H1 (cell line): ENCODE results near the gene RAD51B. TPM values are rescaled to one million over a fixed set of nuclear protein-coding genes. Genes with fewer than 3 reads are reported as not detected.

Experiments
- CTCF ChIA-PET: fragments of 300-600 bp; sonication (Branson Sonifier 250); formaldehyde crosslinking; loops from one replicate; lab custom pipeline; 2021; ENCODE audit not compliant: partially characterized antibody; lab: Charles Lee
- POLR2A ChIA-PET: fragments of 300-600 bp; sonication (Branson Sonifier 250); formaldehyde crosslinking; loops from one replicate; lab custom pipeline; 2021; ENCODE audit warnings: inconsistent platforms; ENCODE audit not compliant: partially characterized antibody; lab: Charles Lee
- DNase-seq, 2 experiments: peaks; one replicate each; pipeline versions ENCODE4 v3.0.0 to v3.0.0-alpha.2; 2010 to 2022; ENCODE audit warnings: low spot score in 2 of 2, low read depth in 1 of 2, mixed read lengths in 1 of 2
- FAIRE-seq: peaks from 2 replicates; lab custom pipeline; 2011; peaks lifted over from hg19 to GRCh38; lab: Jason Lieb, UNC
- H2AFZ ChIP-seq: 2 replicates; pipeline ENCODE4 v1.8.1; 2012; ENCODE audit warnings: low read length, inconsistent platforms
- H2AK5ac ChIP-seq: 2 replicates; pipeline ENCODE4 v1.6.1; 2013; ENCODE audit warnings: low read depth, low read length
- H2BK120ac ChIP-seq: replicated peaks from 2 replicates; pipeline ENCODE3; 2013; ENCODE audit warnings: low read depth, low read length, inconsistent platforms
- H2BK12ac ChIP-seq: 2 replicates; pipeline ENCODE4 v1.6.1; 2013; ENCODE audit warnings: low read depth, low read length
- H2BK15ac ChIP-seq: 2 replicates; pipeline ENCODE4 v1.6.1; 2013; ENCODE audit warnings: low read length
- H2BK20ac ChIP-seq: 2 replicates; pipeline ENCODE4 v1.6.1; 2013; ENCODE audit warnings: low read length
- H2BK5ac ChIP-seq: 2 replicates; pipeline ENCODE4 v1.6.1; 2013; ENCODE audit warnings: low read depth, low read length
- H3K14ac ChIP-seq: 2 replicates; pipeline ENCODE4 v1.6.1; 2013; ENCODE audit warnings: inconsistent platforms; ENCODE audit not compliant: insufficient read length
- H3K18ac ChIP-seq: 2 replicates; pipeline ENCODE4 v1.6.1; 2013; ENCODE audit warnings: low read length; ENCODE audit errors: extremely low read depth
- H3K23ac ChIP-seq: 2 replicates; pipeline ENCODE4 v1.6.1; 2013; ENCODE audit warnings: inconsistent platforms; ENCODE audit not compliant: insufficient read length
- H3K23me2 ChIP-seq: 2 replicates; pipeline ENCODE4 v1.6.1; 2013; ENCODE audit warnings: low read depth, low read length
- H3K27ac ChIP-seq: 2 replicates; pipeline ENCODE4 v1.6.1; 2011; ENCODE audit warnings: low read depth, low read length, inconsistent platforms
- H3K27me3 ChIP-seq, 4 experiments: replicated peaks in 1 of 4; 1 replicate in 1 of 4; 2 replicates in 3 of 4; pipeline versions ENCODE4 v1.6.1 to v1.8.1; 2011 to 2013; ENCODE audit warnings: low read length in 3 of 4, mild to moderate bottlenecking in 3 of 4, inconsistent platforms in 2 of 4, mixed read lengths in 2 of 4, moderate library complexity in 1 of 4; ENCODE audit not compliant: control insufficient read depth in 3 of 4, insufficient read depth in 3 of 4; ENCODE audit errors: extremely low read depth in 1 of 4
- H3K36me3 ChIP-seq, 4 experiments: 2 replicates each; pipeline versions ENCODE4 v1.6.1 to v1.8.1; 2011 to 2013; ENCODE audit warnings: mild to moderate bottlenecking in 4 of 4, low read length in 3 of 4, moderate library complexity in 2 of 4, control low read depth in 1 of 4, inconsistent platforms in 1 of 4; ENCODE audit not compliant: insufficient read depth in 4 of 4, control insufficient read depth in 2 of 4
- H3K4ac ChIP-seq: replicated peaks from 2 replicates; pipeline ENCODE3; 2013; ENCODE audit warnings: low read length, low read depth, mixed read lengths, inconsistent platforms; ENCODE audit not compliant: insufficient read length
- H3K4me1 ChIP-seq, 4 experiments: replicated peaks in 1 of 4; 1 replicate in 1 of 4; 2 replicates in 3 of 4; pipeline versions ENCODE4 v1.6.1 to v1.8.1; 2011 to 2013; ENCODE audit warnings: low read length in 3 of 4, inconsistent platforms in 2 of 4, mixed read lengths in 1 of 4; ENCODE audit not compliant: insufficient read depth in 4 of 4, control insufficient read depth in 3 of 4
- H3K4me2 ChIP-seq, 2 experiments: 2 replicates each; pipeline versions ENCODE4 v1.6.1 to v1.8.1; 2011 to 2013; ENCODE audit warnings: low read depth in 2 of 2, low read length in 2 of 2, control low read depth in 1 of 2, inconsistent platforms in 1 of 2, mild to moderate bottlenecking in 1 of 2; ENCODE audit not compliant: insufficient read depth in 1 of 2
- H3K4me3 ChIP-seq, 4 experiments: fragments of 200-600, 300-600 bp in 1 of 4; sonication (generic), shearing (Covaris generic), sonication (Bioruptor Twin) in 1 of 4; 2 replicates each; pipeline versions ENCODE4 v1.5.1 to v1.8.1; 2011 to 2016; ENCODE audit warnings: low read length in 4 of 4, low read depth in 3 of 4, control low read depth in 2 of 4, inconsistent platforms in 2 of 4, mild to moderate bottlenecking in 2 of 4, mixed read lengths in 1 of 4, moderate library complexity in 1 of 4; ENCODE audit not compliant: insufficient read depth in 2 of 4; ENCODE audit errors: extremely low read depth in 1 of 4
- H3K56ac ChIP-seq: replicated peaks from 2 replicates; pipeline ENCODE3; 2013; ENCODE audit warnings: low read depth, mild to moderate bottlenecking, mixed read lengths, low read length, inconsistent platforms; ENCODE audit not compliant: insufficient read length
- H3K79me1 ChIP-seq: 2 replicates; pipeline ENCODE4 v1.6.1; 2013; ENCODE audit warnings: low read depth, low read length, control low read depth
- H3K79me2 ChIP-seq, 2 experiments: 2 replicates each; pipeline versions ENCODE4 v1.6.1 to v1.8.1; 2012 to 2013; ENCODE audit warnings: low read length in 2 of 2, mild to moderate bottlenecking in 2 of 2, inconsistent platforms in 1 of 2; ENCODE audit not compliant: insufficient read depth in 2 of 2, control insufficient read depth in 1 of 2
- H3K9ac ChIP-seq, 4 experiments: replicated peaks in 1 of 4; 1 replicate in 1 of 4; 2 replicates in 3 of 4; pipeline versions ENCODE4 v1.6.1 to v1.8.1; 2011 to 2013; ENCODE audit warnings: low read depth in 3 of 4, low read length in 3 of 4, control low read depth in 2 of 4, mild to moderate bottlenecking in 2 of 4, moderate library complexity in 2 of 4, inconsistent platforms in 1 of 4; ENCODE audit errors: extremely low read depth in 1 of 4
- H3K9me3 ChIP-seq, 2 experiments: 2 replicates each; pipeline versions ENCODE4 v1.6.1 to v1.8.1; 2012 to 2013; ENCODE audit warnings: mild to moderate bottlenecking in 2 of 2, moderate library complexity in 2 of 2, control low read depth in 1 of 2, inconsistent platforms in 1 of 2, low read depth in 1 of 2, low read length in 1 of 2, mixed read lengths in 1 of 2; ENCODE audit not compliant: insufficient read depth in 2 of 2
- H4K20me1 ChIP-seq, 2 experiments: replicated peaks in 1 of 2; 2 replicates each; pipeline versions ENCODE3 to v1.8.1; 2011 to 2013; ENCODE audit warnings: inconsistent platforms in 2 of 2, low read length in 2 of 2, mild to moderate bottlenecking in 1 of 2; ENCODE audit not compliant: insufficient read depth in 2 of 2, control insufficient read depth in 1 of 2
- H4K5ac ChIP-seq: 2 replicates; pipeline ENCODE4 v1.6.1; 2013; ENCODE audit warnings: low read length, low read depth, mixed read lengths, inconsistent platforms; ENCODE audit not compliant: insufficient read length
- H4K8ac ChIP-seq: 2 replicates; pipeline ENCODE4 v1.8.0; 2013; ENCODE audit warnings: mild to moderate bottlenecking, moderate library complexity, low read length, inconsistent platforms; ENCODE audit not compliant: insufficient read depth; ENCODE audit errors: extremely low read depth
- H4K91ac ChIP-seq: replicated peaks from 2 replicates; pipeline ENCODE3; 2013; ENCODE audit warnings: low read length, mixed read lengths, inconsistent platforms; ENCODE audit not compliant: insufficient read length
- CHD1 ChIP-seq: IDR thresholded peaks from 2 replicates; pipeline ENCODE4 v1.6.1; 2012; ENCODE audit warnings: low read depth, low read length, improper control_type of control experiment
- EGR1 ChIP-seq: IDR thresholded peaks from 2 replicates; pipeline ENCODE4 v1.6.1; 2011; ENCODE audit warnings: low read depth, low read length, borderline replicate concordance
- RAD21 ChIP-seq, 2 experiments: IDR thresholded peaks in 1 of 2; conservative IDR thresholded peaks in 1 of 2; 2 replicates each; pipeline ENCODE4 v1.6.1; 2011; ENCODE audit warnings: low read depth in 2 of 2, low read length in 2 of 2, improper control_type of control experiment in 1 of 2, inconsistent platforms in 1 of 2, mild to moderate bottlenecking in 1 of 2, moderate library complexity in 1 of 2
- RXRA ChIP-seq: IDR thresholded peaks from 2 replicates; pipeline ENCODE4 v1.6.1; 2011; ENCODE audit warnings: low read depth, mild to moderate bottlenecking, low read length, moderate library complexity; ENCODE audit not compliant: insufficient read depth
- SIRT6 ChIP-seq: IDR thresholded peaks from one replicate; pipeline ENCODE4 v1.7.1; 2012; ENCODE audit warnings: low read length, inconsistent platforms
- SIX5 ChIP-seq: IDR thresholded peaks from 2 replicates; pipeline ENCODE4 v1.6.1; 2011; ENCODE audit warnings: mild to moderate bottlenecking, low read depth, low read length
- TCF12 ChIP-seq: IDR thresholded peaks from 2 replicates; pipeline ENCODE4 v1.6.1; 2011; ENCODE audit warnings: low read depth, mild to moderate bottlenecking, low read length
- ZNF274 ChIP-seq: IDR thresholded peaks from 2 replicates; pipeline ENCODE4 v1.7.0; 2012; ENCODE audit warnings: low read length, borderline replicate concordance; ENCODE audit errors: extremely low read depth
- WGBS, 2 experiments: shearing (Covaris generic) in 1 of 2; methylation state at CpG; one replicate each; pipeline versions ENCODE4 v1.1.6 to v1.1.7; 2013 to 2015; ENCODE audit warnings: low lambda C conversion rate in 2 of 2, mixed read lengths in 2 of 2, inconsistent platforms in 1 of 2, low coverage in 1 of 2, missing lambda C conversion rate in 1 of 2; ENCODE audit not compliant: insufficient replicate concordance in 2 of 2, insufficient coverage in 1 of 2, insufficient read length in 1 of 2; ENCODE audit errors: extremely low coverage in 1 of 2, missing lambda C conversion rate in 1 of 2; 5-methylcytosine and 5-hydroxymethylcytosine counted together
- polyA plus RNA-seq, 7 experiments: library from polyadenylated mRNA; depleted of rRNA in 3 of 7; stranded (reverse) in 5 of 7; unstranded in 2 of 7; fragments of >200 nt in 5 of 7; fragments of 200-250 nt in 2 of 7; gene quantifications; 1 replicate in 5 of 7; 2 replicates in 1 of 7; 4 replicates in 1 of 7; pipeline versions ENCODE4 v1.2.1 to v1.2.3, GENCODE V29; 2011 to 2013; ENCODE audit warnings: missing spikeins in 2 of 7, mixed read lengths in 2 of 7
- total RNA-seq: library from RNA; stranded (reverse); fragmentation: NEBNext Ultra II Directional; extraction: Animal tissue kit (Norgen Biotek cat#: 25700); gene quantifications from 2 replicates; pipeline ENCODE4 v1.2.1, GENCODE V29; 2021
- TF ChIP-seq, protein P1 (sequence below), 3 experiments: IDR thresholded peaks; 1 replicate in 2 of 3; 2 replicates in 1 of 3; pipeline versions ENCODE4 v1.5.1 to v1.6.1; 2011; ENCODE audit warnings: low read length in 3 of 3, mild to moderate bottlenecking in 3 of 3, inconsistent platforms in 2 of 3, low read depth in 1 of 3, moderate library complexity in 1 of 3; ENCODE audit not compliant: insufficient read depth in 1 of 3; ENCODE audit errors: control extremely low read depth in 1 of 3

RAD51B gene
- total and polyA plus RNA-seq, 2 of the 8 experiments (the other 6 are each of a cell fraction or from before 2014, with no cell fraction given), result 3.9 to 14.9 TPM

DNA sequence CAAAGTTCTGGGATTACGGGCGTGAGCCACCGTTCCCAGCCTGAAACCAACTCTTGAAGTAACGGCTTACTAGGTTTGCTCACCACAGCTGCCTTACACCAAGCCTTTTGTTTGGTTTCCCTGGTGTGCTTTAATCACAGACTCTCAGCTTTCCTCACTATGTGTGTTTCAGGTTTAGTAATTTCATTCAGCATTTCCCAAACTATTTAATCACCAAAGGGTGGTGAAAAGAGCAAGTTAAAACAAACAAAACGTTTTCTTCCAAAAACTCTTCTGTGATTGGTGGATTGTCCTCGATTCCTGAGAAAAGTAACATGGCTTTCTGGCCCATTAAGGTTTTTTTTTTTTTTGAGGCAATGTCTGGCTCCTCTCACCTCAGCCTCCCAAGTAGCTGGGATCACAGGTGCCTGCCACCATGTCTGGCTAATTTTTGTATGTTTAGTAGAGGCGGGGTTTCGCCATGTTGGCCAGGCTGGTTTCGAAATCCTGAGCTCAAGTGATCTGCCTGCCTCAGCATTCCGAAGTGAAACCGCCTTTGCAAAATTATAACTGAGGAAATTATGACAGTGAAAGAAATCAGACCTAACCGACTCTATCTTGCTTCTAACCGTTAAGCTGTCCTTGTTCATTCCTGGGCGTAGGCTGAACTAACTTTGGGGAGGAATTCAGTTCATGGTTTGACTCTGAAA, 1.7 kb upstream of the RAD51B start:
- ChIA-PET POLR2A (no interaction called here), CTCF (interaction anchor here (0.8 kb wide), 1 partner anchor 325 kb away, joined by 3 read pairs; no protein-coding TSS in a partner anchor)
- no peak for FAIRE-seq
- no peak for TF ChIP-seq TCF12
- no peak for TF ChIP-seq EGR1
- no peak for TF ChIP-seq SIRT6
- no peak for TF ChIP-seq RXRA
- no peak for TF ChIP-seq SIX5
- TF ChIP-seq, protein P1, sequence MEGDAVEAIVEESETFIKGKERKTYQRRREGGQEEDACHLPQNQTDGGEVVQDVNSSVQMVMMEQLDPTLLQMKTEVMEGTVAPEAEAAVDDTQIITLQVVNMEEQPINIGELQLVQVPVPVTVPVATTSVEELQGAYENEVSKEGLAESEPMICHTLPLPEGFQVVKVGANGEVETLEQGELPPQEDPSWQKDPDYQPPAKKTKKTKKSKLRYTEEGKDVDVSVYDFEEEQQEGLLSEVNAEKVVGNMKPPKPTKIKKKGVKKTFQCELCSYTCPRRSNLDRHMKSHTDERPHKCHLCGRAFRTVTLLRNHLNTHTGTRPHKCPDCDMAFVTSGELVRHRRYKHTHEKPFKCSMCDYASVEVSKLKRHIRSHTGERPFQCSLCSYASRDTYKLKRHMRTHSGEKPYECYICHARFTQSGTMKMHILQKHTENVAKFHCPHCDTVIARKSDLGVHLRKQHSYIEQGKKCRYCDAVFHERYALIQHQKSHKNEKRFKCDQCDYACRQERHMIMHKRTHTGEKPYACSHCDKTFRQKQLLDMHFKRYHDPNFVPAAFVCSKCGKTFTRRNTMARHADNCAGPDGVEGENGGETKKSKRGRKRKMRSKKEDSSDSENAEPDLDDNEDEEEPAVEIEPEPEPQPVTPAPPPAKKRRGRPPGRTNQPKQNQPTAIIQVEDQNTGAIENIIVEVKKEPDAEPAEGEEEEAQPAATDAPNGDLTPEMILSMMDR (IDR thresholded peaks at IDR 0.05; ENCODE audit: control extremely low read depth in 1 of 3, insufficient read depth in 1 of 3, low read depth in 1 of 3, low read length in 3 of 3), result no peak
- no peak for TF ChIP-seq CHD1
- TF ChIP-seq RAD21 (IDR thresholded peaks at IDR 0.05 in 1 of 2, conservative IDR thresholded peaks at IDR 0.05 in 1 of 2; ENCODE audit: low read depth in 2 of 2, low read length in 2 of 2), result no peak
- TF ChIP-seq ZNF274, result no peak

More for the DNA sequence above, 1.7 kb upstream of the RAD51B start:
- Histone ChIP-seq H2BK120ac (no peak overlapping the region), H2BK12ac (no peak overlapping the region), H3K36me3 (peaks cover 0 to 11% (median 1%) of the 10 kb centered on the region in 4 experiments; a peak in 3 of 8 replicates), H3K18ac (no peak overlapping the region), H3K9ac (no peak overlapping the region), H2AK5ac (no peak overlapping the region), H3K4me1 (peaks cover 0 to 15% (median 3%) of the 10 kb centered on the region in 4 experiments; a peak in 6 of 7 replicates), H2BK5ac (no peak overlapping the region), H4K5ac (no peak overlapping the region), H3K27ac (no peak overlapping the region), H3K4ac (no peak overlapping the region), H3K14ac (no peak overlapping the region), H4K20me1 (no peaks in the 10 kb centered on the region), H3K56ac (no peak overlapping the region), H3K79me2 (peaks cover 0 to 26% of the 10 kb centered on the region in 2 experiments; a peak in 3 of 4 replicates), H2BK15ac (no peak overlapping the region), H3K4me2 (peak overlapping the region in 1 of 2 experiments; percentile 96; a peak in 1 of 4 replicates), H3K9me3 (no peaks in the 10 kb centered on the region), H3K79me1 (no peaks in the 10 kb centered on the region), H3K23me2 (peaks cover 7% of the 10 kb centered on the region; the same call in 1 of the 2 replicates), H4K8ac (no peak overlapping the region), H3K23ac (no peak overlapping the region), H4K91ac (no peak overlapping the region), H2AFZ (no peak overlapping the region), H3K27me3 (no peaks in the 10 kb centered on the region), H3K4me3 (no peak overlapping the region), H2BK20ac (no peak overlapping the region)
- DNase-seq, result no peak
- WGBS, 2 experiments, result 91% methylated on average over 14 of the region's 14 CpGs; no CpG with 5 or more reads in 1 of the 2 experiments
